Subcutaneous adipose tissue (tissue), 4 donors: ENCODE data around the gene ADGRD2. TPM values are rescaled to one million over a fixed set of nuclear protein-coding genes. Genes with fewer than 3 reads are reported as not detected.

Experiments used
- total RNA-seq, 4 donors: library from RNA; depleted of rRNA; stranded (reverse); fragments of >200 nt; gene quantifications; one replicate each; pipeline ENCODE4 v1.1.0, GENCODE V29; 2016
- TF ChIP-seq, protein P1 (sequence below): fragments of 450-650 bp; IDR thresholded peaks from one replicate; pipeline ENCODE4 v1.5.1; 2016; ENCODE audit warnings: low read depth, mild to moderate bottlenecking, control low read depth, antibody characterized with exemption, moderate library complexity

The ADGRD2 gene
- total RNA-seq, 4 donors from 2014 or later, result not detected

DNA sequence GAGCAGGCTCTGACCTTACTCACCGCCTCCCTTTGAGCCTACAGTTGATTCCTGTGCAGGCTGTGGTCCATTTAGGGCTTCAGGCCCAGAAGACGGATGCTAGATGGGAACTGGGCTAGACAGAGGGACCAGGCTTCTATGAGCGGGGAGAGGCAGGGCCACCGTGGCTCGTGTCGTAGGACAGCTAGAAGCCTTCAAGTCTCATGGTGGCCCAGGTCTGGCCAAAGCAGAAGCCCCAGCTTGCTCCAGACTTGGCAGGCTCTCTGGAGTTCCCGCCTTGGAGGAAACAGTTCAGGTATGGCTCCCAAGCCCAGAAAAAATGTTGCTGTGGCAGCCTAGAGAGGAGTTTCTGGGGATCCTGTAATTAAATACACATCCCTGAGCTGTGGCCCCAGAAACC lies 67.9 kb downstream of the ADGRD2 start:
- TF ChIP-seq, protein P1, sequence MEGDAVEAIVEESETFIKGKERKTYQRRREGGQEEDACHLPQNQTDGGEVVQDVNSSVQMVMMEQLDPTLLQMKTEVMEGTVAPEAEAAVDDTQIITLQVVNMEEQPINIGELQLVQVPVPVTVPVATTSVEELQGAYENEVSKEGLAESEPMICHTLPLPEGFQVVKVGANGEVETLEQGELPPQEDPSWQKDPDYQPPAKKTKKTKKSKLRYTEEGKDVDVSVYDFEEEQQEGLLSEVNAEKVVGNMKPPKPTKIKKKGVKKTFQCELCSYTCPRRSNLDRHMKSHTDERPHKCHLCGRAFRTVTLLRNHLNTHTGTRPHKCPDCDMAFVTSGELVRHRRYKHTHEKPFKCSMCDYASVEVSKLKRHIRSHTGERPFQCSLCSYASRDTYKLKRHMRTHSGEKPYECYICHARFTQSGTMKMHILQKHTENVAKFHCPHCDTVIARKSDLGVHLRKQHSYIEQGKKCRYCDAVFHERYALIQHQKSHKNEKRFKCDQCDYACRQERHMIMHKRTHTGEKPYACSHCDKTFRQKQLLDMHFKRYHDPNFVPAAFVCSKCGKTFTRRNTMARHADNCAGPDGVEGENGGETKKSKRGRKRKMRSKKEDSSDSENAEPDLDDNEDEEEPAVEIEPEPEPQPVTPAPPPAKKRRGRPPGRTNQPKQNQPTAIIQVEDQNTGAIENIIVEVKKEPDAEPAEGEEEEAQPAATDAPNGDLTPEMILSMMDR, result no peak

DNA sequence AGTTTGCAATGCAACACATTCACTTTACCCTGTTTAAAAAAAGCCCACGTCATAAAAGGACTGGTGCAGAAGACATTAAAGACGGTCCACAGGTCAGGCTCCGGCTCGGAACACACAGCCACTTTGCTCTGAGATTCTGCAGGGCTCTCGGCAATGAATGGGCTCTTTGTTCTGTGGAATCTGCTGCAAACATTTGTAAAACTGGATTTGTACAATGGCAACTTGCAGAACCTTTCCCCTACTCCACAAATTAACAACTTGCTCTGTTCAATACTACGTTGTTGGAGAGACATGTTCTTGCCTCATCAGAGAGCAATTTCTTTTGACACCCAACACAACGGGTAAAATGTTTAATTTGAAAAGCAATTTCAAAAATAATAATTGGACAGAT lies 70.0 kb downstream of the ADGRD2 start:
- TF ChIP-seq, protein P1, result no peak

DNA sequence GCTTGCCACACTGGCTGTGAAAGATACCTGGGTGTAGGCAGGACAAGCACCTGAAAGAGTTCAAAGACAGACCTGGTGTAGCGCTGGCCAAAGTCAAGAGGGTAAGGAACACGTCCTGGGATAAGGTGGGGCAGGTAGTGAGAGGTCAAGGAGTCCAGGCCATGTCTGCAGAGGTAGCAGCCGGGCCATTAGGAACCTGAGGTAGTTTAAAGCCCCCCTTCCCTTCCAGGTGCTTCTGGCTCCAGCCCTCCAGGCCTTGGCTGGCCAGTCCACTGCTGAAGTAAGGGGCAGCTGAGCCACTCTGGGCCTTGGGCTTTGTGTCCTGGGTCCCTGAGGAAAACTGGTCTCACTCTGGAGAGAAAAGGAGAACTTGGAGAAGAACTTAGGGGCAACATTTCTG lies 70.9 kb downstream of the ADGRD2 start:
- TF ChIP-seq, protein P1, result no peak

DNA sequence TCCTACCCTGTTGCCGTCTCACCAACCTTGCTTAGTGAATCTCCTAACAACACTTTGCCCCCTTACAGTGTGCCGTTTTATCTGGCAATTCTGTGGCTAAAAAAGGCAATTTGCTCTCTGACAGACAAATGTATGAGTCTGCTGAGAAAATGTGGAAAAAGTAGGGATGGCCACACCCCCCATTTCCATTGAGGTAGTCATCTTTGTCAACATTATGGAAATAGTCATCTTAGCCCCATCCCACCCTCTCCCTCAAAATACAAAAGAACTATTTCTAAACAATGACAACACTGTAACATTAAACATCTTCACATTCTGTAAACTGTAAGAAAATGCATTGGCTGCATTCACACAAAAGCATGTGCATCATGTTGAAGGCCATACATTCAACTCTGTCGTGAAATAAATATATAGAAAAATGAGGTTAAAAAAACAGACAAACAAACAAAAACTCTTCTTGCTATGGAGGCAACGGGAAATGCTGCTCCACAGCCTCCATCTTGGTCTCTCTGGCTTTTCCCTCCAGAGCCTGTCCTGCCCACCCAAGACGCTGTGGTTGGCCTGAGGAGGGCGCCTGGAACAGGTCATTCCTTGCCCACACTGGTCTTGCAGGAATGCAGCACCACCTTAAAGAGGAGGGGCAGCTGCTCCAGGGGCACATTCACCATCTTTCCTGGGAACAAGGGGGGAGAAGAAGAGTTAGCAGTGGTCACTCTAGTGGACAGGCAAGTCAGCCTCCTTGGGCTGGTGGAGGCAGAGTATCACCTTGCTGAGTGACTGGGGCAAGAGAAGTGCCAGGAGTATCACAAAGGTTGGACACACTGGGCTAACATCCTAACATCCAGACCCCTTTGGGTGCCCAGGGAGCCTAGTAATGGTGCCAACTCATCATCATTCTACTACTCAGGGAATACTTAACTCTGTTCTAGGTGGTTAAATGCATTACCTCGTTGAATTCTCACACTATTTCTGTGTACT lies 72.2 kb downstream of the ADGRD2 start:
- TF ChIP-seq, protein P1, result no peak

DNA sequence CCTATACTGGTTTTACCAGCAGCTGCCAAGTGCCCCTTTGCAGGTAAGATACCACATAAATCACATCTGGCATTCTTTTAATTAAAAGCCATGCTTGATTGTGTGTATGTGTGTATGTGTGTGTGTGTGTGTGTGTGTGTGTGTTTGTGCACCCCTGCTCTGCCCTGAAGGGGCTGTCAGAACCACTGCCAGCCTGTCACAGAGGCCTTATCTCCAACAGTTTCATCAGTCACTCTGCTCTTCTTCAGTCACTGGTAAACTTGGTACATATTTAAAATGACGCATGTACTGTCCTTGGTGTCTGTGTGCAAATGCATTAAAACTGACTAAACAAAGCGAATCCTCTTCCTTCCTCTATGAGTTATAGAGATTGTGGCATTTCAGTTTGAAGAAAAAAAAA lies 75.9 kb downstream of the ADGRD2 start:
- TF ChIP-seq, protein P1, result no peak

DNA sequence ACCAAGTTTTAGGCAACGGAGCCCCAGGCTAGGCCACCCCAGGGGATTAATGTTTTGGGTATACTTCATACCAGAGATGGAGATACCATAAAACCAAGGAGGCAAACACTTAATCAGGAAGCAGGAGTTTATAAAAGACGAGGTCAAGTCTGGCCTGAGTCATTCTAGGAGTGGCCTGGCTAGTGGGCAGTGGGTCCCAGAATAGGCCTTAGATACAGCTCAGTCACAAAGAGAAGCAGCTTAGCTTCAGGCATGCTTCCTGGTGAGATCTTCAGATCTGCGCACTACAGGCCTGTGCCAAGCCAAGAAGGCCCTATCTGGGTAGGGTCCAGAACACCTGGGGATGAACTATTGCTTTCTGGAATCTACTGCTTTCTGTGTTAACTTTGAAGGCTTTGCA lies 77.5 kb downstream of the ADGRD2 start:
- TF ChIP-seq, protein P1, result no peak

Other genes with a start within 250 kb of the ADGRD2 start
- 10 to 100 TPM; 18.5 to 38.2 (median 27.0) TPM for gene NEK6, start 192.5 kb upstream of the ADGRD2 start, total RNA-seq
- gene PSMB7, start 35.0 kb upstream of the ADGRD2 start, total RNA-seq, result 100 to 1,000 TPM; 124 to 152 (median 139) TPM
- not detected for gene NR5A1, start 56.9 kb downstream of the ADGRD2 start, total RNA-seq